Kidney (tissue), 14 donors: ENCODE measurements around the gene CDKN2A. TPM values are rescaled to one million over a fixed set of nuclear protein-coding genes. Genes with fewer than 3 reads are reported as not detected.

Experiments used
- DNase-seq, 5 donors: peaks; one replicate each; pipeline ENCODE4 v3.0.0-alpha.2; 2013 to 2020
- FAIRE-seq: peaks from 2 replicates; lab custom pipeline; 2012; peaks lifted over from hg19 to GRCh38; lab: Jason Lieb, UNC
- H3K27ac ChIP-seq, 2 donors: one replicate each; pipeline ENCODE4 v1.7.0; 2013; ENCODE audit warnings: low read depth in 2 of 2, low read length in 2 of 2, inconsistent platforms in 1 of 2
- H3K27me3 ChIP-seq: one replicate; pipeline ENCODE4 v1.7.1; 2013; ENCODE audit warnings: low read length, inconsistent platforms; ENCODE audit not compliant: control insufficient read depth, insufficient read depth
- H3K36me3 ChIP-seq, 3 donors: one replicate each; pipeline versions ENCODE4 v1.7.0 to v1.7.1; 2013; ENCODE audit warnings: low read length in 3 of 3, control low read depth in 1 of 3, inconsistent platforms in 1 of 3; ENCODE audit not compliant: insufficient read depth in 3 of 3, control insufficient read depth in 2 of 3
- H3K4me1 ChIP-seq, 3 donors: one replicate each; pipeline versions ENCODE4 v1.7.0 to v1.7.1; 2013; ENCODE audit warnings: low read length in 3 of 3, inconsistent platforms in 1 of 3, low read depth in 1 of 3; ENCODE audit not compliant: control insufficient read depth in 2 of 3, insufficient read depth in 2 of 3
- H3K4me3 ChIP-seq, 3 donors: one replicate each; pipeline versions ENCODE4 v1.7.0 to v1.8.1; 2013; ENCODE audit warnings: low read length in 3 of 3, control low read depth in 1 of 3, inconsistent platforms in 1 of 3
- H3K9ac ChIP-seq, 3 donors: one replicate each; pipeline versions ENCODE4 v1.7.0 to v1.7.1; 2013; ENCODE audit warnings: low read length in 3 of 3, control low read depth in 1 of 3, inconsistent platforms in 1 of 3
- H3K9me3 ChIP-seq, 3 donors: one replicate each; pipeline versions ENCODE4 v1.7.0 to v1.7.1; 2013; ENCODE audit warnings: low read length in 3 of 3, control low read depth in 1 of 3, inconsistent platforms in 1 of 3; ENCODE audit not compliant: control insufficient read depth in 2 of 3, insufficient read depth in 1 of 3
- CTCF ChIP-seq: IDR thresholded peaks from 3 replicates; pipeline ENCODE4 v1.5.1; 2012; ENCODE audit warnings: mild to moderate bottlenecking, moderate library complexity, borderline replicate concordance; ENCODE audit not compliant: insufficient read depth; ENCODE audit errors: extremely low read depth
- intact Hi-C: fragments of 100-400 bp; cut with DNase I; formaldehyde crosslinking; loops from one replicate; pipeline ENCODE4 v1.11.1; 2022
- polyA plus RNA-seq: library from polyadenylated mRNA; stranded (reverse); fragments of 350-450 nt; fragmentation: Illumina TruSeq; extraction: RNeasy Lipid Tissue Mini Kit (QIAGEN cat#74804); gene quantifications from one replicate; pipeline ENCODE4 v1.2.3, GENCODE V29; 2014; ENCODE audit warnings: low read depth, low replicate concordance; ENCODE audit not compliant: insufficient read depth
- total RNA-seq: library from RNA; stranded (reverse); fragmentation: NEBNext Ultra II Directional; extraction: Animal tissue kit (Norgen Biotek cat#: 25700); gene quantifications from one replicate; pipeline ENCODE4 v1.2.1, GENCODE V29; 2021
- donor health status: control.
- donor health status: control.
- donor health status: control.
- donor health status: control.
- donor health status: control.
- donor health status: DM: yes; HTN: yes; CAD: no.
- donor health status: Normal renal cell carcinoma (clear cell type).

The CDKN2A gene
- total and polyA plus RNA-seq, 2 donors from 2014 or later, result 4.1 TPM; not detected in 1

GRCh38 chr9:22008384-22008716, 14.2 kb upstream of the CDKN2A start:
- Histone ChIP-seq H3K27me3 (peaks cover 49% of the 10 kb centered on the region), H3K4me1 (peaks cover 0 to 5% (median 0%) of the 10 kb centered on the region in 3 donors), H3K4me3 (peak overlapping the region in 2 of 3 donors; percentile 55 to 80), H3K9ac (no peak overlapping the region), H3K36me3 (no peaks in the 10 kb centered on the region), H3K9me3 (no peaks in the 10 kb centered on the region), H3K27ac (no peak overlapping the region)
- no peak for TF ChIP-seq CTCF
- FAIRE-seq (no peak), DNase-seq (no peak)
- intact Hi-C loops, result no loop called here

DNA sequence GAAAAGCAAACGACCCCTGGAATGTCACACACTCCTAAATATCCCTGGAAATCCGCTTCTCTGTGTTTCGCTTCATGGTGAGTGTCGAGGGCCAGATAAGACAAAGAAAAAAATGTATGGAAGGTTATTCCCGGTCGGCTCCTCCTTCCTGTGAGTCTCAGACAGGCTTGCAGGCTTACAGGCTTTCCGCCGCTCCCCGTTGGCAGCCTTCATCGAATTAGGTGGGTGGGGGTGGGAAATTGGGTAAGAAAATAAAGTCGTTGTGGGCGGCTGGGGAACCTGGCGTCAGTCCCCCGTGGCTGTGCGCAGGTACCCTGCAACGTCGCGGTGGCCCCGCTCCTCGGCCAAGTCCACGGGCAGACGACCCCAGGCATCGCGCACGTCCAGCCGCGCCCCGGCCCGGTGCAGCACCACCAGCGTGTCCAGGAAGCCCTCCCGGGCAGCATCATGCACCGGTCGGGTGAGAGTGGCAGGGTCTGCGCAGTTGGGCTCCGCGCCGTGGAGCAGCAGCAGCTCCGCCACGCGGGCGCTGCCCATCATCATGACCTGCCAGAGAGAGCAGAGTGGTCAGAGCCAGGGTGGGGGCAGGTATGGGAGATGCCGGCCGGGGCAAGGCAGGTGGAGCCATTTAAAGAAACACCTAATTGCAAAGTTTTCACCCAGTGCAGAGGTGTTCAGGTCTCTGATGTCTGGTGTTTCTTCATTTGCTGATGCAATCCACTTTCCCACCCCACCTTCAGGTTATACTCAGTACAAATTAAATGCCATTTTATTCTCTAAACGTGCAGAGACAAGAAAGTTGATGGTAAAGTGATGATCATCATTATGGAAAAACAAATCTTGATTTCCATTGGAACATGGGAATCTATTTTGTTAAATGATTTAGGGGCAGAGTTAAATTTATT, 11.8 kb upstream of the CDKN2A start:
- no peak for DNase-seq
- Histone ChIP-seq H3K27me3 (peaks cover 66% of the 10 kb centered on the region), H3K27ac (no peak overlapping the region), H3K9ac (no peak overlapping the region), H3K36me3 (no peaks in the 10 kb centered on the region), H3K4me1 (peaks cover 0 to 5% (median 0%) of the 10 kb centered on the region in 3 donors), H3K9me3 (no peaks in the 10 kb centered on the region), H3K4me3 (no peak overlapping the region)
- FAIRE-seq, result no peak
- intact Hi-C loops, result no loop called here
- no peak for TF ChIP-seq CTCF

- intact Hi-C loops, result no loop called here
- Histone ChIP-seq H3K4me1 (peaks cover 0 to 5% (median 0%) of the 10 kb centered on the region in 3 donors), H3K9me3 (no peaks in the 10 kb centered on the region), H3K36me3 (no peaks in the 10 kb centered on the region), H3K4me3 (no peak overlapping the region), H3K27me3 (peaks cover 66% of the 10 kb centered on the region), H3K9ac (no peak overlapping the region), H3K27ac (no peak overlapping the region)
- FAIRE-seq (no peak), DNase-seq (no peak)
- no peak for TF ChIP-seq CTCF
Measured at GRCh38 chr9:22005021-22005701, 11.0 kb upstream of the CDKN2A start.
